B cell (primary cell): ENCODE measurements around the gene MDGA2. TPM values are rescaled to one million over a fixed set of nuclear protein-coding genes. Genes with fewer than 3 reads are reported as not detected.

Experiments used
- ATAC-seq: fragments of 200-7000 bp; cut with Tn5 transposase; one replicate; pipeline ENCODE4 v1.10.0; 2021; ENCODE audit warnings: low read depth, mild to moderate bottlenecking, moderate number of reproducible peaks, moderate library complexity
- CTCF ChIA-PET: fragments of 350-600 bp; sonication (Branson Sonifier 250); formaldehyde crosslinking; loops from one replicate; lab custom pipeline; 2021; ENCODE audit warnings: antibody characterized with exemption, inconsistent platforms; lab: Charles Lee
- POLR2A ChIA-PET: fragments of 350-600 bp; sonication (Branson Sonifier 250); formaldehyde crosslinking; loops from one replicate; lab custom pipeline; 2021; ENCODE audit warnings: antibody characterized with exemption; lab: Charles Lee
- DNase-seq: peaks from one replicate; pipeline ENCODE4 v3.0.0; 2013
- H2AFZ ChIP-seq: 2 replicates; pipeline ENCODE4 v1.6.1; 2012; ENCODE audit warnings: mild to moderate bottlenecking, low read depth, low read length; ENCODE audit not compliant: insufficient read depth, poor library complexity, severe bottlenecking
- H3K27ac ChIP-seq, 2 donors: 1 replicate in 1 of 2; 2 replicates in 1 of 2; pipeline ENCODE4 v1.5.1; 2012 to 2013; ENCODE audit warnings: low read length in 2 of 2, mild to moderate bottlenecking in 2 of 2, moderate library complexity in 1 of 2
- H3K27me3 ChIP-seq, 4 experiments: fragments of 200-600 bp in 1 of 4; sonication (generic) in 1 of 4; replicated peaks in 1 of 4; 1 replicate in 2 of 4; 2 replicates in 2 of 4; pipeline versions ENCODE4 v1.6.1 to v1.7.0; 2013 to 2016; ENCODE audit warnings: low read length in 3 of 4, mild to moderate bottlenecking in 2 of 4, mixed read lengths in 1 of 4, moderate library complexity in 1 of 4; ENCODE audit not compliant: insufficient read depth in 4 of 4, control insufficient read depth in 3 of 4; ENCODE audit errors: control extremely low read depth in 1 of 4
- H3K36me3 ChIP-seq, 2 experiments: replicated peaks in 1 of 2; 1 replicate in 1 of 2; 2 replicates in 1 of 2; pipeline versions ENCODE4 v1.6.1 to v1.7.1; 2013; ENCODE audit warnings: low read length in 1 of 2; ENCODE audit not compliant: insufficient read depth in 2 of 2, control insufficient read depth in 1 of 2; ENCODE audit errors: control extremely low read depth in 1 of 2, extremely low read depth in 1 of 2
- H3K4me1 ChIP-seq, 2 donors: fragments of 200-600 bp in 1 of 2; sonication (generic) in 1 of 2; 1 replicate in 1 of 2; 2 replicates in 1 of 2; pipeline versions ENCODE4 v1.5.1 to v1.6.1; 2013 to 2017; ENCODE audit warnings: low read length in 2 of 2; ENCODE audit not compliant: control insufficient read depth in 2 of 2, insufficient read depth in 2 of 2
- H3K4me2 ChIP-seq: replicated peaks from 2 replicates; pipeline ENCODE3; 2012; ENCODE audit warnings: mild to moderate bottlenecking, low read depth, low read length; ENCODE audit not compliant: poor library complexity, severe bottlenecking
- H3K4me3 ChIP-seq, 5 experiments: fragments of 200-600 bp in 1 of 5; sonication (generic) in 1 of 5; 1 replicate in 3 of 5; 2 replicates in 2 of 5; pipeline versions ENCODE4 v1.5.1 to v1.7.0; 2011 to 2016; ENCODE audit warnings: low read length in 4 of 5, mild to moderate bottlenecking in 4 of 5, low read depth in 2 of 5, control low read depth in 1 of 5, moderate library complexity in 1 of 5; ENCODE audit not compliant: insufficient read depth in 1 of 5; ENCODE audit errors: control extremely low read depth in 1 of 5, extremely low read depth in 1 of 5
- H3K79me2 ChIP-seq: fragments of 200-600 bp; sonication (generic); one replicate; pipeline ENCODE4 v1.6.0; 2016; ENCODE audit warnings: low read length; ENCODE audit not compliant: control insufficient read depth, insufficient read depth
- H3K9ac ChIP-seq: fragments of 200-600 bp; sonication (generic); 2 replicates; pipeline ENCODE4 v1.6.1; 2017; ENCODE audit warnings: mild to moderate bottlenecking, low read length, moderate library complexity
- H3K9me3 ChIP-seq, 3 donors: one replicate each; pipeline versions ENCODE4 v1.6.1 to v1.7.1; 2013; ENCODE audit warnings: low read length in 2 of 3; ENCODE audit not compliant: control insufficient read depth in 2 of 3, insufficient read depth in 1 of 3; ENCODE audit errors: control extremely low read depth in 1 of 3
- H4K20me1 ChIP-seq: 2 replicates; pipeline ENCODE4 v1.6.0; 2012; ENCODE audit warnings: mild to moderate bottlenecking, low read length; ENCODE audit not compliant: insufficient read depth, control insufficient read depth, poor library complexity, severe bottlenecking
- H3K27ac Mint-ChIP-seq: one replicate; pipeline ENCODE4 v1.8.0; 2021; ENCODE audit warnings: mixed read lengths
- H3K27me3 Mint-ChIP-seq: one replicate; pipeline ENCODE4 v1.8.0; 2021; ENCODE audit warnings: mixed read lengths
- H3K4me1 Mint-ChIP-seq: one replicate; pipeline ENCODE4 v1.8.0; 2021; ENCODE audit warnings: mixed read lengths
- H3K4me3 Mint-ChIP-seq: one replicate; pipeline ENCODE4 v1.8.0; 2021; ENCODE audit warnings: mixed read lengths
- H3K9me3 Mint-ChIP-seq: one replicate; pipeline ENCODE4 v1.8.0; 2022; ENCODE audit warnings: mixed read lengths; ENCODE audit not compliant: insufficient read depth
- EZH2 ChIP-seq: IDR thresholded peaks from 2 replicates; pipeline ENCODE4 v1.6.1; 2012; ENCODE audit warnings: borderline replicate concordance, low read depth, mild to moderate bottlenecking, moderate library complexity, low read length; ENCODE audit not compliant: insufficient read depth, poor library complexity, severe bottlenecking
- WGBS: methylation state at CpG from one replicate; pipeline ENCODE4 v1.1.5; 2013; ENCODE audit warnings: missing lambda C conversion rate; ENCODE audit not compliant: insufficient coverage; 5-methylcytosine and 5-hydroxymethylcytosine counted together
- intact Hi-C: fragments of 100-400 bp; cut with micrococcal nuclease; formaldehyde crosslinking; loops from one replicate; pipeline ENCODE4 v1.10.0; 2022
- polyA plus RNA-seq: library from polyadenylated mRNA; depleted of rRNA; stranded (reverse); fragments of >200 nt; gene quantifications from 2 replicates; pipeline ENCODE4 v1.2.3, GENCODE V29; 2012
- total RNA-seq, 2 donors: library from RNA; stranded (reverse); fragments of 120-200 nt in 1 of 2; gene quantifications; 1 replicate in 1 of 2; 2 replicates in 1 of 2; pipeline versions ENCODE4 v1.2.3 to v1.2.4, GENCODE V29; 2013 to 2022
- TF ChIP-seq, protein P1 (sequence below): fragments of 200-600 bp; IDR thresholded peaks from one replicate; pipeline ENCODE4 v1.8.0; 2022; ENCODE audit warnings: antibody characterized with exemption, mild to moderate bottlenecking

MDGA2 gene
- total and polyA plus RNA-seq, 2 donors (not counting 1 experiment from before 2014, with no cell fraction given) = not detected

DNA sequence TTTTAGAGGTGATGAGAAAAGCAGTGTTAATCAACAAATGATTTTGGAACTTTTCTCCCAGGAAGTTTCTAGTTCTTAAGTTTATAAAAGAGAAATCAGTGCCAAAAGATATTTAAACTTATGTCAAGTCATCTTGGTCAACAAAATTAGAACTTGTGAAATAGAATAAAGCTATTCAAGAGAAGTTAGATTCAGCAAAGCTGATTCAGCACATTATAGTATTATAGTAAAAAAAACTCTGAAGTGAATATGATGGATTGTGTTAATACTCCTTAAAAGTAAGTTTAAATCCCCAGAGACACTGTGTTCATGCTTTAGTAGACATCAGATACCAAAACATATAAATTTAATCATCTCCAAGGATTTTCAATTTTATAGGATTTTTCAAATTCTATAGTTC, 813.7 kb downstream of the MDGA2 start:
- Histone ChIP-seq H3K4me2 (no peak overlapping the region), H3K79me2 (no peaks in the 10 kb centered on the region), H3K9me3 (no peaks in the 10 kb centered on the region), H3K4me1 (no peaks in the 10 kb centered on the region), H3K36me3 (no peaks in the 10 kb centered on the region), H4K20me1 (no peaks in the 10 kb centered on the region), H3K4me3 (no peak overlapping the region), H3K9ac (no peak overlapping the region), H3K27me3 (no peaks in the 10 kb centered on the region), H2AFZ (no peak overlapping the region), H3K27ac (no peak overlapping the region)
- H3K4me3 Mint-ChIP-seq = no peak overlapping the region
- H3K9me3 Mint-ChIP-seq = peaks cover 5% of the 10 kb centered on the region
- TF ChIP-seq EZH2 = no peak
- TF ChIP-seq, protein P1, sequence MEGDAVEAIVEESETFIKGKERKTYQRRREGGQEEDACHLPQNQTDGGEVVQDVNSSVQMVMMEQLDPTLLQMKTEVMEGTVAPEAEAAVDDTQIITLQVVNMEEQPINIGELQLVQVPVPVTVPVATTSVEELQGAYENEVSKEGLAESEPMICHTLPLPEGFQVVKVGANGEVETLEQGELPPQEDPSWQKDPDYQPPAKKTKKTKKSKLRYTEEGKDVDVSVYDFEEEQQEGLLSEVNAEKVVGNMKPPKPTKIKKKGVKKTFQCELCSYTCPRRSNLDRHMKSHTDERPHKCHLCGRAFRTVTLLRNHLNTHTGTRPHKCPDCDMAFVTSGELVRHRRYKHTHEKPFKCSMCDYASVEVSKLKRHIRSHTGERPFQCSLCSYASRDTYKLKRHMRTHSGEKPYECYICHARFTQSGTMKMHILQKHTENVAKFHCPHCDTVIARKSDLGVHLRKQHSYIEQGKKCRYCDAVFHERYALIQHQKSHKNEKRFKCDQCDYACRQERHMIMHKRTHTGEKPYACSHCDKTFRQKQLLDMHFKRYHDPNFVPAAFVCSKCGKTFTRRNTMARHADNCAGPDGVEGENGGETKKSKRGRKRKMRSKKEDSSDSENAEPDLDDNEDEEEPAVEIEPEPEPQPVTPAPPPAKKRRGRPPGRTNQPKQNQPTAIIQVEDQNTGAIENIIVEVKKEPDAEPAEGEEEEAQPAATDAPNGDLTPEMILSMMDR = no peak
- no peak overlapping the region for H3K27ac Mint-ChIP-seq
- POLR2A ChIA-PET = no interaction called here
- CTCF ChIA-PET = no interaction called here
- intact Hi-C loops = no loop called here
- H3K27me3 Mint-ChIP-seq = no peaks in the 10 kb centered on the region
- H3K4me1 Mint-ChIP-seq = no peaks in the 10 kb centered on the region
- DNase-seq (no peak), ATAC-seq (no peak)

DNA sequence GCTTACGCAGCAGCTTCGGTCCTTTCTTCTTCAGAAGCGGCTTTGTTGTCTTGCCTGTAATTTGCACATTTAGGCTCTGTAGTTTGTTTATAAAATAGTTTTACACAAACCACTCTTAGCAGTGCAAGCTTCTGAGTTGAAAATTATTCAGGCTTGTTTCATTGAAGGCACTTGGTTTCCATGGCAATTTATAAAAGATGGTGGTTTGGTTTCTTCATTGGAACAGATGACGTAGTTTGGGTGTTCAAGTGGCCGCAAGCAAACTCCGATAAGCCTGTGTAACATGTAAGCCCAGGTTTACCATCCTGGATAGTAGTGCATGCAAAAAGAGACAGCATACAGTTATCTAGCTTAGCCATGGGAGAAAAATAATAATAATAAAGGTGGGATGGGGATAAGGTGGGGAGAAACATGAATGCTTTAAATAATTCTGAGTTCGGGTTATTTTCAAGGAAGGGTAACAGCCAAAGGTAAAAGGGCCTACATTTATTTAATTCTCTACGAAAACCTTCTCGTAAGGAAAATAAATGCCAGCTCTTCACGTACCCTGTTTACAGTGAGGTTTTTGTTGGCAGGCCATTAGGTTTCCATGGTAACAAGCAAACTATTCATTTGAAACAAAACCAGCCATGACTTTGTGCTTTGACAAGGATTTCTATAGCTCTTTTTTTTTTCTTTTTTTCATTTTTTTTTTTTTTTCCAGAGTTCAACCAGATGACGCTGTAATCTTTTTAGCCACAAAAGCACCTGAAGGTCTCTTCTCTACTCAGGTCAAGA, 834.3 kb downstream of the MDGA2 start:
- H3K79me2 ChIP-seq = no peaks in the 10 kb centered on the region
- no peak overlapping the region for H2AFZ ChIP-seq
- no peak overlapping the region for H3K27ac ChIP-seq
- intact Hi-C loops = no loop called here
- H3K27me3 ChIP-seq = no peaks in the 10 kb centered on the region
- H3K36me3 ChIP-seq = no peaks in the 10 kb centered on the region
- Mint-ChIP-seq H3K27ac (no peak overlapping the region), H3K4me1 (no peaks in the 10 kb centered on the region), H3K27me3 (no peaks in the 10 kb centered on the region), H3K9me3 (peaks cover 3% of the 10 kb centered on the region), H3K4me3 (no peak overlapping the region)
- no peaks in the 10 kb centered on the region for H3K9me3 ChIP-seq
- no peak for DNase-seq
- no peaks in the 10 kb centered on the region for H3K4me1 ChIP-seq
- WGBS = 96% methylated on average over 6 of the region's 11 CpGs
- ChIA-PET CTCF (no interaction called here), POLR2A (no interaction called here)
- H3K9ac ChIP-seq = no peak overlapping the region
- no peak overlapping the region for H3K4me3 ChIP-seq
- TF ChIP-seq EZH2 = no peak
- TF ChIP-seq, protein P1 = no peak
- no peak for ATAC-seq
- H4K20me1 ChIP-seq = no peaks in the 10 kb centered on the region
- H3K4me2 ChIP-seq = no peak overlapping the region
